Stimulated activated CD4-positive, alpha-beta T cell treated with anti-CD3 and anti-CD28 coated beads, Interleukin-15, amount 100 ng/mL, for 1 hour (primary cell): ENCODE data around the gene CNPY1.
"Not testable (repeated sequence)": the region's sequence is repeated elsewhere in the genome, so short reads cannot be mapped to it uniquely, and the experiment has no call there.

Source experiments
- DNase-seq, 2 donors: peaks; one replicate each; pipeline ENCODE4 v3.0.0-alpha.2; 2020; ENCODE audit warnings: low read depth in 1 of 2, low spot score in 1 of 2

CNPY1 gene

DNA sequence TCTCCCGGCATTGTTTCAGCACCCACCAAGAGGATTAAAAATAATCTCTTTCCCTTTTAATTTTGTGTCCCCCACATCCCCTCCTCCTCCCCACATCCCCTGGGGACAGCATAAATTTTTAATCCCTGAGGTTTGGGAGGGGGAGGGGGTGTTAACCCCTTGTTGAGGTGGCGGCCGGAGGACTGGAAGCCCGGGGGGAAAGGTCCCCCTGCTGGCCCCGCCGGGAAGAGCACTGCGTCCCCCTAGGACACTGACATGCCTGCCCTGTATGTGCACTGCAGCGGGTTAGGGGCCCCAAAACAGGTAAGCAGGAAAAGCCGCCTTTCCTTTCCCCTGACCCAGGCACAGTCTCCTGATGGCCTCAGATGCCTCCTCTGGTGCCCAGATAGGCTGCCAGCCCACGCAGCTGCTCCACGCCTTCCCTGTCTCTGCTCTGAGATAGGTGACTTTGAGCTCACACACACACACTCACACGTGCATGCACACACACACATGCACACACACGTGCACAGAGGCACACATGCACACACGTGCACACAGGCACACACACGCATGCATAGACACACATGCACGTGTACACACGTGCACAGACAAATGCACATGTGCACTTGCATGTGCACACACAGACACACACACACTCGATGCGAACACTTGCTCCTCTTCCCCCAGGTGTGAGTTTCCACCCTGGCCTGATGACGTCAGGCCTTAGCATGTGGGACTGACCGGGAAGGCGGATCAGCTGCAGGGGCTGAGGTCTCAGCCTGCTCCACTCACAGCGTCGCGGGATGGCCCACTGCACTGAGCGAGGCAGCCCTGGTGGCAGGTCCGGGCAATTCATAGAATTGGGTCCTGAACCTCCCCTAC, 12.3 kb downstream of the CNPY1 start:
- peak in 1 of 2 donors; percentile 21 for DNase-seq

DNA sequence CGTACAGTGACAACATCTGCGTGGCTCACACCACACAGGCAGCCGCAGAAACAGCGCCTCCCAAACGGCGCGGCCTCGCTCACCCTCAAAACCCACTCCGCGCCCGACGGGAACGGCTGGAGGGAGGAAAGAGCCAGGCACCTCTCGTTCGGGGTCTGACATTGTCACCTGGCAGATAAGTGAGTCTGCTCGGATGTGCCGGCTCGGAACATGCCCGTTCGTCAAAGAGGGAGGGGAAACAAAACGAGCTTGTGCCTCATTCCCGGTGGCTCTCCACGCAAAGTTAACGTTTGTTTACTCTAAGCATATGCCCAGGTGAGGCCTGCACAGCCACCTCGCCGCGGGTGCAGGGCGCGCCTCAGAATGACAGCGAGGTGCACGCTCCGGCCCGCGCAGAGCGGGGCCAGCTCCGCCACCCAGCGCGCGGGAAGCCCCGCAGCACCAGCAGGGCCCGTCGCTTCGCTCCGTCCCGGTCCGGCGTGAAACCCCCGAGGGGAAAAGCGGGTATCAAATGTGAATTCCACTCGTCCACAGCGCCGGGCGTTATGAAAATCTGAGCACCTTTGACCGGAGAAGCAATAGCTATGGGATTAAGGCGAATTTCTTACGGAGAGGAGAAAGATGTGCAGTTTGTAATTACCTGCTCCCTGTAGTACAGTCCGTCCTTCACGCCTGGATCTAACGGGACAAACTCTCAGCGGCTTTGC, 13.1 kb downstream of the CNPY1 start:
- no peak for DNase-seq

DNA sequence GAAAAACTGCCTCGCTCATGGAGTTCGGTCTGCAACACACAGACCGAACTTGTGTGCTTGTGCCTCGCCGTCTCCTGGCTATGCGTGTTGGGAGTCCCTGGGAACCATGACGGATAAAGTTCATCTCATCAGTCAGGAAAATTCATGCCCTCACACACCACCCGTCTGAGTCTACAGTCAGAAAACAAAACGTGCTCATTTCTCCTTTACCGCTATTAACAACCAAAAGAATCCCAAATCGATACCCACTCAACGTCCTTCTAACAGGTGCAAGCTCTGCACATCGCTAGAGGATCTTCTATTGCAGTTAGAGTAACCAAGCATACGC, 13.6 kb downstream of the CNPY1 start:
- no peak for DNase-seq

DNA sequence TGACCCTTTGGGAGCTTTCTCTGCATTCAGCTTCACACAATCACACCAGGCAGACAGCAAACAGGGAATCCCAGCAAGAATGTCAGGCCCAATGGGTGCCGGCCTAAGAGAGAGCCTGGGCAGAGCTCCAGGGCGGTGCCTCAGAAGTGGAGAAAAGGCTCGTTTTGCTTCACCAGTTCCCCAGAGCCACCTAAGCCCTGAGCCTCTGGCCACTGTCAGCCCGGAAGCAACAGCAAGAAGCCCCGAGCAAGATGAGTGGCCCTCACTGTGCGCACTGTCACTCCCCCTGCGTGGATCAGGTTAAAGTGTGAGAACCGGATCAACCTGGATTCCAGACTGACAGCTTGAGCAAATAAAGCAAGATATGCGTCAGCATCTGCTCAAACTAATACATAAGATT, 14.7 kb downstream of the CNPY1 start:
- no peak for DNase-seq

DNA sequence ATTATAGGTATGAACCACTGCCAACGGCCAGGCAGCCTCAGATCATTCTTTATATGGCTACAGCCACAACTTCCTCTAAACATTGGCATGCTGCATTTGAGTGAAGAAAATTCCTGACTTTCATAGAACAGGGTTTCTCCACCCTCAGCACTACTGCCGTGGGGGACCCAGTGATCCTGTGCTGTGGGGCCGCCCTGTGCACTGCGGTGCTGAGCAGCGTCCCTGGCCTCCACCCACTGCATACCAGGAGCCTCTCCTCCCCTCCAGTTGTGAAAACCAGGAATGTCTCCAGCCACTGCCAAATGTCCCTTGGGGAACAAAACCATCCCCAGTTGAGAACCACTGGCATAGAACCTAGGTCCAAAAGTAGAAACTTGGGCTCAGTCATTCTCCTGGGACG, 15.8 kb downstream of the CNPY1 start:
- no peak for DNase-seq

DNA sequence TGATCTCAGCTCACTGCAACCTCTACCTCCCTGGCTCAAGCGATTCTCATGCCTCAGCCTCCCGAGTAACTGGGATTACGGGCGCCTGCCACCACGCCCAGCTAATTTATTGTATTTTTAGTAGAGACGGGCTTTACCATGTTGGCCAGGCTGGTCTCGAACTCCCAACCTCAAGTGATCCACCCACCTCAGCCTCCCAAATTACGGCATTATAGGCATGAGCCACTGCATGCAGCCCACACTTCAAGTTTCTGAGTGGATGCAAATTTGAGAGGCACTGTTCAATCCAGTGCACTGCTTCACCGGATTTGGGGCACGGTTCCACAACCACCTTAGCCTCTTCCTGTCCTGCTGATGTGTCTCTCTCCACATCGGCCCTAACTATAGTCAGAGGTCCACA, 16.5 kb downstream of the CNPY1 start:
- no peak for DNase-seq

DNA sequence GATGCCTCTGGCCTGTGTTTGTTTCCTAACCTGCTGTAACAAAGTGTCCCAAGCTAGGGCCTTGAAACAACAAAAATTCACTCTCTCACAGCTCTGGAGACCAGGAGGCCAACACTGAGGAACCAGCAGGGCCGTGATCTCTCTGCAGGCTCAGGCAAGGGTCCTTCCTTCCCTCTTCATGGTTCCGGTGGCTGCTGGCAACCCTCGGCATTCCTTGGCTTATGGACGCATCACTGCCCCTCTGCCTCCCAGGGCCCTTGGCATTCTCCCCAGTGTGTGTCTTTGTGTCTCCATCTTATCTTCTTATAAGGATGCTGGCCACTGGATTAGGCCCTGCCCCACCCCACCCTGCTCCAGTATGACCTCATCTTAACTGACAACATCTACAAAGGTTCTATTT, 17.0 kb downstream of the CNPY1 start:
- no peak for DNase-seq

DNA sequence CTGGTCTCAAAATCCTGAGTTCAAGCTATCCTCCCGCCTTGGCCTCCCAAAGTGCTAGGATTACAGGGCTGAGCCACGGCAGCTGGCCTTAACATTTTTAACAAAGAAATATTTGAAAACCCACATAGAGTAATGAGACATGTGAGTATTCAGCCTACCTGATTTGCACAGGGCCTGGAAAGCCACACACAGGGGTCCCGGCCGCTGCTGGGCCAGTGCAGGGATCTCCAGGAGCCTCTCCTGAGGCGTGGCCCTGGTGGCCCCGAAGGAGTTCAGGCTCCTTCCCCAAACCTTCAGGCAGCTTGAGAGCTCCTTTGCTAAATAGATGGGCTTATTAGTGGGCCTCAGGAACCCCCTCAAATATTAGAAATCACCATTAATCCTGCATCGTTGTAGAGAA, 18.7 kb downstream of the CNPY1 start:
- DNase-seq: no peak

DNA sequence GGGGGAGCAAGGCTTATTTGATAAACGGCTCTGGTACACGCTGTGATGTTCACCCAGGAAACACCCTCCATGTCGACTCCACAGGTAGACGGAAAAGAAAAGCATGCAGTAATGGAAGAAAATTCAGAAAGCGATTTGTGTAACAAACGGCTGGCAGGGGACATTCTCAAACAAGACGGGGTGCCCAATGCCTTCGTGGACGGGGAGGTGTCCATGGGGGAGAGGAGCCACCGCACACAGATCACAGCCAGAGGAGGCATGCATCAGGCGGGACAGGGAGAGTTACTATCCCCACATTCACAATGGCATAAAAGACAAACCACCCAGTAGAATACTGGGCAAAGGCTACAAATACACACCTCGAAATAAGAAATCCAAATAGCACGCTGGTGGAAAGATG, 20.1 kb downstream of the CNPY1 start:
- no peak for DNase-seq

DNA sequence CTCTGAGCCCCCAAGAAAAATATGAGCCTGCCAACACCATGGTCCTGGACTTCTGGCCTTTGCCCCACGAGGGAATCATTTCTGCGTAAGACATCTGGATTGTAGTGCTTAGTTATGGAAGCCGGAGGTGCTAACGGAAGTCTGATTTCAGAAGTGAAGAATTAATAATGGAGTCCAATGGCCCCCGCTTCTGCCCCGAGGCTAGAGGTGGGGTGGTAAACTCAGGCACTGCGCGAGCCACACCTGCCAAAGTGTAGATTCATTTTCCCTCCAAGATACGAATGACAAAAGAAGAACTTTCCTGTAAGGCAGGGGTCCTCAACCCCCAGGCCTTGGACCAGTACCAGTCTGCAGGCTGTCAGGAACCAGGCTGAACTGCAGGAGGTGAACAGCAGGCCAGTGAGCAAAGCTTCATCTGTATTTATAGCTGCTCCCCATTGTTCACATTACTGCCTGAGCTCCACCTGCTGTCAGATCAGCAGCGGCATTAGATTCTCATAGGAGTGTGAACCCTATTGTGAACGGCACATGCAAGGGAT, 22.3 kb downstream of the CNPY1 start:
- DNase-seq: no peak

DNA sequence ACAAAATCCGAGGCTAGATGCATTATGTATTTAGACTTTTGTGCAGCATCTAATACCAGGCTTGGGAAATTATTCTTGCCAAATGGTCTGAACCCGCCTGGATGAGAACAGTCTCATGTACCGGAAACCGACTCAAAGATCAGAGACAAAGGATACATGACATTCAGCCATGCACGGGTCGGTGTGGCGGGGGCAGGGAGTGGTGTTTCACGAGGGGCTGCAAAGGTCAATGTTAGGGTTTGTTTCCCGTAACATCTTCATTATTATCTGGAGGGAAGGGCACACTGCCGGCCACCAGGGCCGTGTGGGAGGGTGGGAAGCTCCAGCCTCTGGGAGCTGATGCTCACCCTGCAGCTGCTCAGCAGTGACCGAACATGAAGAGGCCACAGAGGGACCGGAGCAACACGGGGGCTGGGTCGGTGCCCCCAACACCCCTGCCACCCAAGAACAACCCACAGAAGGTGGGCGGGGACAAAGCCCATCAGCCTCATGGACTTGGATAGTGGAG, 23.1 kb downstream of the CNPY1 start:
- DNase-seq: no peak

DNA sequence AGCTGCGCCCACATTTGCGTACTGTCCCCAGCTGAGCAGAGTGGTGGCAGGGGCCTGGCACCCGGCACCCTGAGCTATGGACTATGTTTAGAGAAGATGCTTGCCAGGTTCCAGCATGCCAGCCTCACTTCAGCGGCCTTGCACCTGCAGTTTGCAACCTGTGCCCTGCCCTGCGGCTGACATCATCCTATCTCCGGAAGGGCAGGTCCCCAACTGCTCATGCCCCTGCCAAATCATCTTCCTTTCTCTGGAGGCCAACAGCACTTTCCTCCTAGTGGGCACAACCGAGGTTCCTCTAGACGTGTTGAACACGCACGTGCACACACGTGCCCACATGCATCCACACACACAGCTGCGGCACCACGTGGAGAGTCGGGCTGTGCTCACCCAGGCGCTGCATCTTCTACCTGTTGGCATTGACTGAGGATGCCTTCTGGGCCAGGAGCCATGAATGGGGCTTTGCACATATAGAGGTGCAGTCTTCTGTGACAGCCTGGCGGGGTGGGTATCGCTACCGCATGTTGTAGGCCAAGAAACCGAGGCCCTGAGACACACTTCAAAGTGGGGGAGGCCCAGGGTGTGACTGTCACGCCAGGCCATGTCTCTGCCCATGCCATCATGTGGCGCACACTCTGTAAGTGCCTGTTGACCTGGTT, 24.5 kb downstream of the CNPY1 start:
- no peak for DNase-seq

DNA sequence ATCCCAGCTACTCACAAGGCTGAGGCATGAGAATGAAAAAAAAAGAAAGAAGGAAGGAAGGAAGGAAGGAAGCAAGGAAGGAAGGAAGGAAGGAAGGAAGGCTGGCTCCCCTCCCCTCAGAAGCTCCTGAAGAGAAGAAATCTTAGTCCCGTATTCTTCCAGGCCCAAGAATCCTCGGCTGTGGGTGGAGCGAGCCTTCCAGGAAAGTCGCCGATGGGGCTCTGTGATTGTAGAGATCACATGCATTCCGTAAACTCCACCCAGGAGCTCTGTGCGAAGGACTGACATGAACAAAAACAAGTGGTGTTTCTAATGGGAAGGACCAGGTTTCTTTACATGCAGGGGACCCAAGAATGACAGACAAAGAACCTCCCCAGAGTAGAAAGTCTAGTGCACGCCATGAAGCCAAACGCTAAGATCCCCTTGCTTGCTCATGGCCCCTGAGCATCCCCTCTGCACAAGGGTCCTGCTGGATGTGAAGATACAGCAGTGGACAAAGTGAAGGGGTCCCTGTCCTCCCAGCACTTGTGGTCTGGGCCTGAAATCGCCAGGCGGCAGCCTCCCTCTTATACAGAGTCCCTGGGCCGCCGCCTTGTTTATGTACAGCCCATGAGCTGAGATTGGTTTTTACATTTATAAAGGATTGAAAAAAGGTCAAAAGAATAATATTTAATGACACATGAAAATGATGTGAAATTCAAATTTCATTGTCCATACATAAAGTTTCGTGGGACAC, 25.2 kb downstream of the CNPY1 start:
- no peak for DNase-seq

DNA sequence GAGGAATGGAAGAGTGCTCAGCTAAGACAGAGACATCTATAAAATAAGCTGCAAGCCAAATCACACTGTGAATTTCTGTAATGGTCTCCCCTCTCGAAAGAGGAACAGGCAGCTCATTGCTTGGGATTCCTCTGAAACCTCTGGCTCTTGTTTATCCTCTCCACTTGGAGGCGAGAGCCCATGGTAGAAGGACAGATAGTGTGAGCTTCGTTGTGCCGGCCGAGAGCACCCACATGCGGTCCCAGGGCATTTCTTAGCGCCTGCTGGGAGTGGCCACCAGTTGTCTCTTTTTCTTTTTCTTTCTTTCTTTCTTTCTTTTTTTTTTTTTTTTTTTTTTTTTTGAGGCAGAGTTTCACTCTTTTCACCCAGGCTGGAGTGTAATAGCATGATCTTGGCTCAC, 26.2 kb downstream of the CNPY1 start:
- DNase-seq: no peak

DNA sequence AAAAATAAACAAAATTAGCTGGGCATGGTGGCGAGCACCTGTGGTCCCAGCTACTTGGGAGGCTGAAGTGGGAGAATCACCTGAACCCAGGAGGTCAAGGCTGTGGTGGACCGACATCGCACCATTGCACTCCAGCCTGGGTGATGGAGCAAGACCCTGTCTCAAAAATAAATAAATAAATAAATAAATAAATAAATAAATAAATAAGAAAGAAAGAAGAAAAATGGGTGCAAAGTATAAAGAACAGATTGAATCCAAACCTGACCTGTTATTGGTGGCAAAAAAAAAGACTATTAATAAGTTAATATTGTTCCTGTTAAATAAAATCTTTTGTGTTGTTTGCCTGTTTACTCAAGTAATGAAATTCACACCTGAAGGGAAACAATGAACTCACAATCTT, 27.0 kb downstream of the CNPY1 start:
- DNase-seq: not testable (repeated sequence)

DNA sequence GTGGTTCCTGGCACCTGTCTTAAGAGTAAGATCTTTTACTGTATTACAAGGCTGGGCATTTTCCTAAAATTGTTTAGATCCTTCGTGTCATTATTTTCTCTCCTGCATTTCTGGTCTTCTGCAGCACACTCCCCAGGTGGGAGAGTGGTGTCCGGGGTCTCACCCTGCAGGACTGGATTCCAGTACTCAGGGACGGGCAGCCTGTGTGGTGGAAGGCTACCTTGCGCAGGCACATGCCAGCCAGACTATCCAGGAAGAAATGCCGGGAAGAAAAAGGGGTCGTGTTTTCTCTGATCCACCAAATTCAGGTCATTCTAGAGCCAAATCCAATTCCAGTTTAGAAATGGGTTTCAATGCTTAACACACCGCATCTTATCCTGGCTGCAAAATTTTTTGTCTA, 27.7 kb downstream of the CNPY1 start:
- no peak for DNase-seq

DNA sequence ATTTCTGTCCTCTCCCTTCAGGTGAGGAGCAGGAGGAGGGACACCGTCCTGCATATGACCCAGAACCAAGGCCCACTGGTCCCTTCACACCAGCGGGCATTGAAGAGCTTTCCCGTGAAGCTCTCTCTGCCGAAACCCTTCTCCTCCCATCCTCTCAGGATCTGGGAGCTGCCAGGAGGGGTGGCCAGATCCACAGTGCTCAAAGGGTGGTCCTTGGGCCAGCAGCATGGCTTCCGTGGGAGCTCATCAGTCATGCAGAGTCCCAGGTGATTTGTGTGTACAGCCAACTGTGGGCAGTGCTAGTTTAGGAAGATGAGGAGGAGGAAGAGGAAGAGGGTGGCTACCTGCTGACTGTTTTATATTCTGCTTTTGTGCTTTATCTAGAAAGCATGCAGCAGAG, 28.4 kb downstream of the CNPY1 start:
- DNase-seq: no peak

DNA sequence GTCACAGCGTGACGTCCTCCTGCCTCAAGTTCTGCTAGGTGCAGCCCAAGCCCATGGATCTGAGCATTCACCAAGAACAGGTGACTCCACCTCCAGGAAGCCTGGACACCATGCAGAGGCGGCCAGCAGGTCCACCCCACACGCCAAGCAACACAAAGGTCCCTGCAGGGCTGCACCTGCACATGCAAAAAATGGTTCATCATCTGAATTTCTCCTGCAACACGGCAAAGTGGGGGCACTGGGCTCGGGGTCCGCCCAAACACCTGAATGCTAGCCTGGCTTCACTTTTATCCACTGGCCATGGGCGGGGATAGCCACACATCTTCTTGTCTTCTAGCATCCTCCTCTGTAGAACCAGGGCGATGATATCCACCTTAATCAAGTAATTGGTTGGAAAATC, 28.9 kb downstream of the CNPY1 start:
- no peak for DNase-seq

DNA sequence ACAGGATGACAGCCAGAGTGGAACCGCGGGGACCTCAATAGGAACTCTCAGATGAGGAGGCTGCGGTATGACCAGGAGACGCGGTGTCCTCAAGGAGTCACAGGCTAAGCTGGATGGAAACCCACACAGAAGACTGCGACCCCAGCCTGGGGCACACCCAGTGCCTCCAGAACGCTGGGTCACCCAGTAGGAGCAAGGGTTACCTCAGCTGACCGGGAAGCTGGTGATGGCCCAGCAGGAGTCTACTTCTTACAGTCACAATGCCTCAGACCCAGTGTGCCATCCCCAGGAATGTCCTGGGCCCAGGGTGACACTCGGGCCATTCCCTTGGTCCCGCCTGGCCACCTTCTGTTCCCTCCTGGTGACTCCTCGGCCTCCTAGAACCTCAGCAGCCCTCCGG, 29.9 kb downstream of the CNPY1 start:
- no peak for DNase-seq

DNA sequence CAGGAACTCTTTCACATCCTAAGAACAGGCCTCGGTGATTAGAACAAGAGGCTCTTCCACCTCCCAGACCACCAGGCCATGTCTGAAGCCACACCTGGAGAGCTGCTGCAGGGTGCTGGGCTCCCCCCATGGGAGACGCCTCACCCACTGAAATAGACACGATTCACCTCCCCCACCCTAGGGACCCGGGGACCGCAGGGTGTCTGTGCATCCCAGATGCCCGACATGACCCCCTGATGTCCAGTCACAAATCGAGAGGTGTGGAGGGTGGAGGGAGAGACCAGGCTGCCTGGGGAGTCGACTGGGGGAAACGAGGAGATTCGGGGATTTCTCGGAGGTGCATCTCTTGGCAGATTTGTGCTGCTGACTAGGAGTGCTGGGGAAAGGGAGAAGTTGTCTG, 31.0 kb downstream of the CNPY1 start:
- no peak for DNase-seq

DNA sequence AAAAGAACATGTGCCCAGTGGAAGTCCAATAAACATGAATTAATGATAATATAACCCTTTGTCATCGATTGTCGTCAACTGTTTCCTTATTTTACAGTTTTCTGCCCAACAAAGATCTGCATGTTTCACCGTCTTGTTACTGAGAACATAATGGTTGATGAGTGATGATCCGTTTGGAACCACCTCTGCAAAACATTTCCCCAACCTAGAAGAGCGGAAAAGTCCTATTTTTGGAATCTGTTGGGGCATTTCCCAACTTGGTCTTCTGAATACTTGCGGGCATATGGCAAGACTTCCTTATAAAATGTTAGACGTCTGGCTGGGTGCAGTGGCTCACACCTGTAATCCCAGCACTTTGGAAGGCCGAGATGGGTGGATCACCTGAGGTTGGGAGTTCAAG, 32.1 kb downstream of the CNPY1 start:
- DNase-seq: no peak
